Chondrocyte (in vitro differentiated cells): ENCODE data around the gene PARD6G. TPM values are rescaled to one million over a fixed set of nuclear protein-coding genes. Genes with fewer than 3 reads are reported as not detected.

Source experiments
- DNase-seq: peaks from one replicate; pipeline ENCODE4 v3.0.0; 2021; ENCODE audit warnings: mixed read lengths, low spot score
- H3K27ac Mint-ChIP-seq: one replicate; pipeline ENCODE4 v1.8.0; 2021; ENCODE audit warnings: mild to moderate bottlenecking, moderate library complexity, mixed read lengths; ENCODE audit not compliant: unreplicated experiment
- H3K27me3 Mint-ChIP-seq: 2 replicates; pipeline ENCODE4 v1.8.0; 2021; ENCODE audit warnings: low read depth, mixed read lengths
- H3K36me3 Mint-ChIP-seq: 2 replicates; pipeline ENCODE4 v1.8.0; 2021; ENCODE audit warnings: low read depth, mixed read lengths
- H3K4me1 Mint-ChIP-seq: 2 replicates; pipeline ENCODE4 v1.8.0; 2021; ENCODE audit warnings: low read depth, mild to moderate bottlenecking, mixed read lengths
- H3K4me3 Mint-ChIP-seq: one replicate; pipeline ENCODE4 v1.8.0; 2021; ENCODE audit warnings: mild to moderate bottlenecking, moderate library complexity, mixed read lengths; ENCODE audit not compliant: unreplicated experiment
- H3K9me3 Mint-ChIP-seq: 2 replicates; pipeline ENCODE4 v1.8.0; 2021; ENCODE audit warnings: low read depth, mixed read lengths
- total RNA-seq: library from RNA; stranded (reverse); gene quantifications from 3 replicates; pipeline ENCODE4 v1.2.1, GENCODE V29; 2021
- TF ChIP-seq, protein P1 (sequence below): fragments of 200-600 bp; sonication (generic); IDR thresholded peaks from 2 replicates; pipeline ENCODE4 v1.5.0; 2021; ENCODE audit warnings: antibody characterized with exemption, mild to moderate bottlenecking, moderate library complexity

The PARD6G gene
- total RNA-seq, 1 donor from 2014 or later: 17.7 TPM

- Mint-ChIP-seq H3K27me3 (no peaks in the 10 kb centered on the region), H3K4me1 (peaks cover 11% of the 10 kb centered on the region), H3K27ac (no peak overlapping the region), H3K9me3 (no peaks in the 10 kb centered on the region), H3K36me3 (peaks cover 25% of the 10 kb centered on the region), H3K4me3 (no peak overlapping the region)
- no peak for DNase-seq
- TF ChIP-seq, protein P1, sequence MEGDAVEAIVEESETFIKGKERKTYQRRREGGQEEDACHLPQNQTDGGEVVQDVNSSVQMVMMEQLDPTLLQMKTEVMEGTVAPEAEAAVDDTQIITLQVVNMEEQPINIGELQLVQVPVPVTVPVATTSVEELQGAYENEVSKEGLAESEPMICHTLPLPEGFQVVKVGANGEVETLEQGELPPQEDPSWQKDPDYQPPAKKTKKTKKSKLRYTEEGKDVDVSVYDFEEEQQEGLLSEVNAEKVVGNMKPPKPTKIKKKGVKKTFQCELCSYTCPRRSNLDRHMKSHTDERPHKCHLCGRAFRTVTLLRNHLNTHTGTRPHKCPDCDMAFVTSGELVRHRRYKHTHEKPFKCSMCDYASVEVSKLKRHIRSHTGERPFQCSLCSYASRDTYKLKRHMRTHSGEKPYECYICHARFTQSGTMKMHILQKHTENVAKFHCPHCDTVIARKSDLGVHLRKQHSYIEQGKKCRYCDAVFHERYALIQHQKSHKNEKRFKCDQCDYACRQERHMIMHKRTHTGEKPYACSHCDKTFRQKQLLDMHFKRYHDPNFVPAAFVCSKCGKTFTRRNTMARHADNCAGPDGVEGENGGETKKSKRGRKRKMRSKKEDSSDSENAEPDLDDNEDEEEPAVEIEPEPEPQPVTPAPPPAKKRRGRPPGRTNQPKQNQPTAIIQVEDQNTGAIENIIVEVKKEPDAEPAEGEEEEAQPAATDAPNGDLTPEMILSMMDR: no peak
These were observed 114.2 kb downstream of the PARD6G start for GRCh38 chr18:80133124-80133523.

DNA sequence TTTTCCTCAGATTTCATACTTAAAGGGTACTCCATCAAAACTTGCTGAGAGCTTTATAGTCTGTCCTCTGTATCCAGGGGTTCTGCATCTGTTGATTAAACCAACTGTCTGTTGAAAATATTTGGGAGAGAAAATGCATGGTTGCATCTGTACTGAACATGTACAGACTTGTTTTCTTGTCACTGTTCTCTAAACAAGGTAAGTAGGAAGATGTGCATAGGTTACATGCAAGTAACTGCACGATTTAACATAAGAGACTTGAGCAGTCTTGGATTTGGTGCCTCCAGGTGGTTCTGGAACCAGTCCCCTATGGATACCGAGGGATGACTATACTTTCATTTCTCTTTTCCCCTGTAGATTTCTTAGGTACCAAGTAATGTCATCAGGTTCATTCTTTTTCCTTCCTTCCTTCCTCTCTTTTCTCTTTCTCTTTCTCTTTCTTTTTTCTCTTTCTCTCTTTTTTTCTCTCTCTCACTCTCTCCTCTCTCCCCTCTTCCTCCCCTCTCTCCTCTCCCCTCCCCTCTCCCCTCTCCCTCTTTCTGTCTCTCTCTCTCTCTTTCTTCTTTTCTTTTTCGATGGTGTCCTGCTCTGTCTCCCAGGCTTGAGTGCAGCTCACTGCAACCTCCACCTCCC lies 115.0 kb downstream of the PARD6G start:
- no peaks in the 10 kb centered on the region for H3K27me3 Mint-ChIP-seq
- no peak overlapping the region for H3K4me3 Mint-ChIP-seq
- no peak for DNase-seq
- peaks cover 2% of the 10 kb centered on the region for H3K9me3 Mint-ChIP-seq
- TF ChIP-seq, protein P1: no peak
- H3K27ac Mint-ChIP-seq: no peak overlapping the region
- peaks cover 25% of the 10 kb centered on the region for H3K36me3 Mint-ChIP-seq
- peaks cover 11% of the 10 kb centered on the region for H3K4me1 Mint-ChIP-seq

GRCh38 chr18:80130555-80130954 lies 116.8 kb downstream of the PARD6G start:
- Mint-ChIP-seq H3K9me3 (peaks cover 4% of the 10 kb centered on the region), H3K27ac (no peak overlapping the region), H3K4me3 (no peak overlapping the region), H3K27me3 (no peaks in the 10 kb centered on the region), H3K4me1 (peaks cover 16% of the 10 kb centered on the region), H3K36me3 (peaks cover 16% of the 10 kb centered on the region)
- DNase-seq: no peak
- TF ChIP-seq, protein P1: no peak

DNA sequence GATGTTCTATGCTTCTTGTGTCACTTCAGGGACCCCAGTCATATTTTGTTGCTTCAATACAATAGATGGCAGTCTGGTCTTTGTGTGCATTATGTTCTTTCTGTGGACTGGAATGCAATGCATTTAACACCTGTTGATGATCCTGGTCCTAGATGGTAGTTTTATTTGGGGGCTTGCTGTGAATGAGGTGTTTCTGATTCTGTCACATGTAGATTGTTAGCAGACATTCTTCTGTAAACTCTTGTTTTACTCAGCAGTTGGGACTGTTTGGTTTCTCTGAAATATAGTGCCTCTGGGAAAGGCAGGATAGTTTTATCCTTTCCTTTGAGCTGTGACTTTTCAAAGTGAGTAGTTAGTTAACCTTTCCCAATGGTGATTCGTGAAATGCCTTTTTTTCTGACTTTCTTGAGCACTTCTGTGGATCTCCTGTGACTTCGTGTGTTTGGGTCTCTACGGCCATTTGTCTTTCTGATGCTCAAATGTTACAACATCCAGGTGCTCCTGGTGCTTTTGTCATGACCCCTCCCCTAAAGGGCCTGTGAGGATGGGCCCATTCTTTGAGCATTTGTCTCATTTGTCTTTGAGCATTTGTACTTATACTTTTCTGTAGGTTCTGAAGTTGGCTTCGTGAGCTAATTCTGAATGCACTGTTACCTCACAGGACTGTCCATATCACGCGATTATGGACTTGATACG lies 117.5 kb downstream of the PARD6G start:
- peaks cover 16% of the 10 kb centered on the region for H3K36me3 Mint-ChIP-seq

DNA sequence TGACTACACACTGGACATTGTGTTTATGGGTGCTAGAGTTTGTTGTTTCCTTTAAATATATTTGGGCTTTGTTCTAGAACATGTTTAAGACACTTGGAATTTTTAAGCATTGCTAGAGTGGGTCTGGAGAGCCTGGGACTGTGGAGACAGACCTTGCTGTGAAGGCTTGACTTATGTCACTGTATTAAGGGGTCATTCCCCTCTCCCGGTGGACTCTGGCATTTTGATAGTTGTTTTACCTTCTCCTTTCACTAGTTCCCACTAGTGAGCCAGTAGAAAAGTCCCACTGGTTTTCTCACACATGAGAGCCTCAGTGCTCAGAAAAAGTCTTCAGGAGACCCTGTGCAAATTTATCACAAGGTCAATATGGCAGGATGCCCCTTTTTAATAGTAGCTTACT lies 119.7 kb downstream of the PARD6G start:
- Mint-ChIP-seq H3K27ac (no peak overlapping the region), H3K27me3 (no peaks in the 10 kb centered on the region), H3K9me3 (peaks cover 4% of the 10 kb centered on the region), H3K4me1 (peaks cover 16% of the 10 kb centered on the region), H3K4me3 (no peak overlapping the region), H3K36me3 (peaks cover 7% of the 10 kb centered on the region)
- TF ChIP-seq, protein P1: no peak
- no peak for DNase-seq

More for the DNA sequence above, 117.5 kb downstream of the PARD6G start:
- TF ChIP-seq, protein P1: no peak
- DNase-seq: no peak
- Mint-ChIP-seq H3K4me1 (peaks cover 16% of the 10 kb centered on the region), H3K27ac (no peak overlapping the region), H3K27me3 (no peaks in the 10 kb centered on the region), H3K4me3 (no peak overlapping the region), H3K9me3 (peaks cover 4% of the 10 kb centered on the region)
